ENCODE results near the gene COMMD7.
"Not testable (repeated sequence)": the region's sequence is repeated elsewhere in the genome, so short reads cannot be mapped to it uniquely, and the experiment has no call there.

COMMD7 gene

GRCh38 chr20:32718749-32719348 is 24.4 kb downstream of the COMMD7 start:
- no peak for DNase-seq

DNA sequence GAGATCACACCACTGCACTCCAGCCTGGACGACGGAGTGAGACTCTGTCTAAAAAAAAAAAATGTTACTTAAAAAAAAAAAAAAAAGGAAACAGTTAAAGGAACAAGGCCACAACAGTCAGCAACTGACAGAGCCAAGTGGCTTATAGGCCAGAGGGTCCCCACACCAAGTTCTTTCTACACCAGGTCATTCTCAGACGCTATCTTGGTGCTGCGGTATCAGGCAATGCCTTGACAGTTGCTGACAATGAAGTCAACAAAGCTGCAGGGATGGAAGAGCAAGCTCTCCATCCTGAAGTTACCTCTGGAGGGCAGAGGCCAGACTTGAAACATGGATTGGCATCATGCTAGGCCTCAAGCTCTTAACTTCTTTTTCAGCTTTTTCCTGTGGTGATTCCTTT is 31.9 kb downstream of the COMMD7 start:
- DNase-seq = no peak

DNA sequence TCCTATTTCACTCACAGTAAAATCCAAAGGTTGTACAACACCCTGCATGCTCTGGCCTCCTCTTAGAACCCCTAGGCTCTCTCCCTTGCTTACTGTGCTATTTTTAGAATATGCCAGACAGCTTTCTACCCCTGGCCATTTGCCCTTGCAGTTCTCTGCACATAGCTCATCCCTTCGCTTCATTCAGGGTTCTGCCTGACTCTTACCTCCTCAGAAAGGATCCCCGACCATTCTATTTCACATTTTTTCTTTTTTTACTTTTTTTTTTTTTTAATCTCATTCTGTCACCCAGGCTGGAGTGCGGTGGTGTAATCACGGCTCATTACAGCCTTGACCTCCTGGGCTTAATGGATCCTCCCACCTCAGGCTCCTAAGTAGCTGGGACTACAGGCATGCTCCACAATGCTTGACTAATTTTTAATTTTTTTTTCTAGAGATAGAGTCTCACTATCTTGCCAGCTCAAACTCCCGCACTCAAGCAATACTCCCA is 33.6 kb downstream of the COMMD7 start:
- no peak for DNase-seq

DNA sequence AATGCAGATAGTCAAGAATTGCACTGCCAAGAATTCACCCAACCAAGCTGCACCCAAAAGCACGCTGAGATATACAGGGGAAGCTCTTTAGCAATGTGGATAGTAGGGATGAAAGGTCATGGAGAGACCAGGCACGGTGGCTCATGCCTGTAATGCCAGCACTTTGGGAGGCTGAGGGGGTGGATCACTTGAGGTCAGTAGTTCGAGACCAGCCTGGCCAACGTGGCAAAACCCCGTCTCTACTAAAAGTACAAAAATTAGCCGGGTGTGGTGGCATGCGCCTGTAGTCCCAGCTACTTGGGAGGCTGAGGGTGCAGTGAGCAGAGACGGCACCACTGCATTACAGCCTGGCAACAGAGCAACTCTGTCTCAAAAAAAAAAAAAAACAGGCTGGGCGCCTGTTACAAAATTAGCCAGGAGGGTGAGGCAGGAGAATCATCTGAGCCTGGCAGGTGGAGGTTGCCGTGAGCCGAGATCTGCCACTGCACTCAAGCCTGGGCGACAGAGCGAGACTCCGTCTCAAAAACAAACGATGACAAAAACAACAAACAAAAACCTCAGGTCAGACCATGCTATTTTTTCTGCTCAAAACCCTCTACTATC is 34.1 kb downstream of the COMMD7 start:
- DNase-seq = not testable (repeated sequence)

- no peak for DNase-seq
These were observed 35.3 kb downstream of the COMMD7 start for GRCh38 chr20:32707691-32708581.

DNA sequence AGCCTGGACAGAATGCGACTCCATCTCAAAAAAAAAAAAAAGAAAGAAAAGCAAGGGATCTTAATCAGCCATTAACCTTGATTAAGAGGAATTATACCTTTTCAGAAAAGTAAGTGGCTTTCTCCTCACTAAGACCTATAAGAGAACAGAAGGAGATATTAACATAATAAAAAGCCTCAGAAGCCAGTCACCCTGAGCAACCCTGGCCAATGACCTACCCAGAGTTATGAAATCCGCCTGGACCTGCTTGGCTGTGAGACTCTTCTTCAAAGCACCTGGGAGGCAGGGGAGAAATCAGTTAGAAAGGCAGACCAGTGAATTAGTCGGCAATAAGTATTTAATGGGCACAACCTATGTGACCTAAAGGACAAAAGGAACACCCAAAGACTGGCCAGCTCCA is 36.8 kb downstream of the COMMD7 start:
- no peak for DNase-seq

DNA sequence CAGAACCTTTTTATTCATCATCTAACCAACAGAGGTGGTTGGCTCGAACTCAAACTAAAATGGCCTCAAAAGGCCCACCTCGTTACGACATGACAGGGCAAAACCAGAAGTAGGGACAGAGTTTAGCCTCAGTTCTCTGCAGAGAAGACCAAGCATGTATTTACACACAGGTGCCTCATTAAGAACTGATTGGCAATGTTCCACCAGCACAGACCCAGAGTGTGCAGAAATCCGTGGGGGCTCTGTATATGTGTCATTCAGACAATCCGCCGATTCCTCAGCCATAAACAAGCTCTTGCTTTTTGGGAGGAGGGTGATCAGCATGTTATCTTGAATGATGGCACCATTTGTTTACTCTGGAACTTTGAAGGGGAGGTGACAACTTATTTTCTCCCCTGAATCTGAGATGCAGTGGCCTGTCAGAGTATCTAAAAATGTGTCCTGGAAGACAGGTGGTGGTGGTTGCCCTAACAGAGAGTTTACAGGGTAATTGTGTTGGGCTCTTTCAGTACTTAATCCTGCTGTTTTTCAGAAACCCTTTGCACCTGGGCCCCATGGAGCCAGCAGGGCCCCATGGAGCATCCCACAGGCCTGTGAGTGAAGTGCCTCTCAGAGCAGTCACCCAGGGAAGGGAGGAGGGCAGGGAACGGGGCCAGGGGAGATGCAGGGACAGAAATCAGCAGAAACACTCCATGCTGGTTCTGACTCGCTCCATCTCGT is 40.4 kb downstream of the COMMD7 start:
- DNase-seq = no peak

DNA sequence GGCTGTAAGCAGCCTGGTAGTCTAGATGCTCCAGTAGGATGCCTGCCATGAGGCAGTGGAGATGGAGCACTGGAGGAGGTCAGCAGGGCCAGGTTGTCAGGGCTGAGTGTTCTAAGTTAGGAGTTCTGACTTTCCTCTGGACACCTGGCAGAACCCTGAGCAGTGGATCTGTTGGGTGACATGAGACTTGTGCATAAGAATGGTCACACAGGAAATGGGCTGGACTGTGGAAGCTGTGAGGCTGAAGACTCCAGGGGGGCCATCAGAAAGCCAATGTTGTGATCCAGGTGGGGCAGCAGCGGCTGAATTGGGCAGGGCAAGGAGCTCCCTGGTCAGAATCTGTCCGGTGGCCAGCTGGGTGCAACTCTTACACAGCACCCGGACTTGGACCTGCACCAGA is 45.7 kb downstream of the COMMD7 start:
- no peak for DNase-seq

- DNase-seq = no peak
These were observed 48.2 kb downstream of the COMMD7 start for GRCh38 chr20:32695089-32695488.

DNA sequence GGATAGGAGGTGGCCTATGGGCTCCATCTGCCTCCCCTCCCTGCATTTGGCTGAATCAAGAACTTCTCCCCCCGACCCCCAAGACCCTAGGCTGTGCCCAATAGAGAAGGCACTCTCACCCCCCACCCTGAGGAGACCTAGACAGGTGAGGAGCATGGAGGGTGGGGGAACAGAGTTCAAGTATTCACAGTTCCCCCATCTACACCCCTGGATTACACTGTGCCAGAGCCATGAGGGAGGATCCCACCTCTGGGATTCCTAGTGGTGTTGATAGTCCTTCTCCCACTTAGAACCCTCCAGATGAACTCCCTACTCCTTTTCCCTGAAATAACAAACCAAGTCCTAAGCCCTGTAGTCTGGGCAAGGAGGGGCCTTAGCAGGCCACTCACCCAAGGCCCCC is 54.3 kb downstream of the COMMD7 start:
- not testable (repeated sequence) for DNase-seq

GRCh38 chr20:32687180-32687532 is 56.1 kb downstream of the COMMD7 start:
- no peak for DNase-seq

- no peak for DNase-seq
These were observed 56.6 kb downstream of the COMMD7 start for GRCh38 chr20:32686530-32687179.

DNA sequence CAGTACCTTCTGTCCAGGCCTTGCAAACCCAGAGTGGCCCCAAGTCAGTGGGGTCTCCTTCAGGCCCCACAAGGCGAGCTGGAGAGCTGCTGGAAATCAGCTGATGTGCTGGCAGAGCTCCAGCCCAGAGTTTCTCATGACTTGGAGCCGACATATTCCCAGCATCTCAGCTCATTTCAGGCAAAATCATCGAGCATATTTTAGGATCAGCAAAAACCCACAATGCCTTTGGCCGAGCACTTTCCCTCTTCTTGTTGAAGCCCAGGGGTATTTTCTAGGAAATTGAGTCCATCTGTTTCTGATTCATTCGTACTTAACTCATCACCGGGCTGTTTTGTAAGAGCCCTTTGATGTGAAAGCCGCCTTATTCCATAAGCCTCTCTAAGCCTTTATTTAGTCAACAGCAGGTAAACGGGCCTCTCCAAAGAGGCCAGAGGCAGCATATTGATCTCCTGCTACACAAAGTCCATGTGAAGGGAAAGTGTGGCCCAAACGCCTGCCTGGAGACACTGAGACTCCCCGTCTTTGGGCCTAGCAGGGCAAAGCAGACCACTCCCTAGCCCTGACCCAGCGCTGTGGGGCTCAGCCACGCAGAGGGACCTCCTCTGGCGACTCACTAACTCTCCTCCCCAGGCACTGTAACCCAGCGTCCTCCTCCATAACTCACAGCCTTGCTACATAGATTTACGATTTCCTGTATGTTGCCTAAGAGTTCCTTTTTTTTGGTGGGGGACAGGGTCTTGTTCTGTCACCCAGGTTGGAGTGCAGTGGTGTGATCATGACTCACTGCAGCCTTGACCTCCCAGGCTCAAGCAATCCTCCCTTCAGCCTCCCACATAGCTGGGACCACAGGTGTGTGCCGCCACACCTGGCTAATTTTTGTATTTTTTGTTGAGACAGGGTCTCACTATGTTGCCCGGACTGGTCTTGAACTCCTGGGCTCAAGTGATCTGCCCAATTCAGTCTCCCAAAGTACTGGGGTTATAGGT is 57.4 kb downstream of the COMMD7 start:
- peak; percentile 89 for DNase-seq

DNA sequence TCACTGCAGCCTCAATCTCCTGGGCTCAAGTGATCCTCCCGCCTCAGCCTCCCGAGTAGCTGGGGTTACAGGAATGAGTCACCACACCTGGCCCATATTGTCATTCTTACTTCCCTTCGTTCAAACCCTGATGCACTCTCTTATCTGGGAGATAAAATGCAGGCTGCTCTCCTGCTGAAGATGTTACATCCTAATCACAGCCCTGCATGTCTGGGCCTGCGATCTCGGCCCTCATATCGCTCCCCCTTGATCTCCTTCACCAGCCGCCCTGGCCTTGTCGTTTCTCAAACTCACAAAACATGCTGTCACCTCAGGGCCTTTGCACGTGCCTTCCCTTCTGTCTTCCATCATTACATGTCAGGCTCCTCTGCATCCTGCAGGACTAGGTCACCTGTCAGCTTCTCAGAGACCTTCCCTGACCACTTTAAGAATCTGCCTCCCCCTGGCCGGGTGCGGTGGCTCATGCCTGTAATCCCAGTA is 60.7 kb downstream of the COMMD7 start:
- DNase-seq = no peak

DNA sequence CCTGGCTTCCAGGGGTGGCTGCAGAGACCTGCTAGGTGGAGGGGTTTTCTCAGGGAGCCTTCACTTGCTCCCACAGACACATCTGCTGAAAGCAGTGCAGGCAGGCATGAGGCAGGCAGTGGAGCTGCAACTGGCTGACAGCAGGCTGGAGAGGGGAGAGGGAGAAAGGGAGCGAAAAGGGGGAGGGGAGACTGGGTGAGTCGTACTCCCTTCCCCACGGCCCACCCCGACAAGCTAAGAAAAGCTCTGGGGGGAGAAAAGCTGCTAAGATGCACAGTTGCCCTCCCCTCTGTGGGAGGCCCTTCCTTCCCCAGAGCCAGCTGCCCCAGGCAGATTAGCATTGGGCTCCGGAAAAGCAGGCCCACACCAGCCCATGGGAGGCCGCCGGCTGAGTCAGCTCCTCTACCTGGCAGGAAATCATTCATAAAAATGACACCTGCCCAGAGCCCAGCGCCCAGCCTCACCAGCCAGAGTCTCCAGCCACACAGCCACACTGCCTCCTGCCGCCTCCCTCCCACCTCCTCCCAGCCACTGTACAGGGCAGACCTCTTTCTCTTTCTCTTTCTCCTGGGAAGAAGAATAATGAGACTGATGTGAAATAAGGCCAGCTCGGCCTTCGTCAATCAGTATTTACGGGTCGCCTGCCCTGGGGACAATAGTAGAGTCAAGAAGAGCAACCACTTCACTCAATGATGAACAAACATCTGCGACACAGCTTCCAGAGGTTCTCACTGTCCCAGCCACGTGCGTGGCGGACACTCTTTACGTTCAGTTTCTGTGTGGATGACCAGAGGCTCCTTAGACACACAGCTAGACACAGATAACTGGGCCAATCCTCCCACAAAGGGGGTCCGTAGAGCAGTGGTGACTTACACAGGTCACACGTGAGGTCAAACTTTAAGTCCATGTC is 61.8 kb downstream of the COMMD7 start:
- DNase-seq = peak; percentile 83

DNA sequence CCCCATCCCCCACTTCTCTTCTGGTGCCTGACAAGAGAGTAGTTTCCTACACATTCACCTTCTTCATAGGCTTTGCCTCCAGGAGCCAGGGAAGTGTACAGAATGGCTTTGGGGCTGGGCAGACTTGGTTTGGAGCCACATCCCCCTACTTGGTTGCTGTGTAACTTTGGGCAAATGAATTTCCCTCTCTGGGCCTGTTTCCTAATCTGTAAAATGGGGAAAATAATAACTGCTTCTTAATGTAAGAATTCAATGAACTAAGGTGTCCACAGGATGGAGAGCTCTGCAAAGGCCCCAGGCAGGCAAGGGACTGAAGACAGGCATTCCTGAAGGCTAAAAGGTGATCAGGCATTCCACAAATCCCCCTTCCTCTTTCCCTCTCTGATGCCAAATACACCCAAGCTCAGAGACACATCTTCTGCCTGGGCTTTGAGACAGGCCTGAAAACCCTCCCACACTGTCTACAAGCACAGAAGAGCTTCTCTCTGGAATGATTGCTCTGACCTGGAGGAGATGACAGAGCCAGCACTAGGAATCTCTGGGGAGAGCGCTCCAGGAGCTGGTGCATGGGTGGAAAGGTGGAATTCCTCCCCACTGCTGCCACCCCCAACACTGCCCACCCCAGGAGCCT is 62.6 kb downstream of the COMMD7 start:
- DNase-seq = no peak

DNA sequence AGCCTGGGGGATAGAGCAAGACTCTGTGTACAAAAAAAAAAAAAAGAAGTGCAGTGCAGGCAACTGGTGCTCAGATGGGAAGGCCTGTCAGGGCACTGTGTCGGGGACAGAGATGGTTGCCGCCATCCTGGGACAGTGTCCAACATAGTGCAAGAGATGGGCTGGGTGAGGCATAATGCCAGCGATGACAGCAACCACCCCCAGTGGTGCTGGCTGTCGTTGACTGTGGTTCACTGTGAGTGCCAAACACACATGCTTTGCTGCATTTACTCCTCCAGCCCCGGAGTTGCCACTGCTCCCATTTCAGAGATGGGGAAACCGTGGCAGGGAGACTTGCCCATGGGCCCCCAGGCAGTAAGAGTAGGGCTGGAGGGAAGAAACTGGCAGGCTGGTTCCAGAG is 64.3 kb downstream of the COMMD7 start:
- DNase-seq = no peak

- no peak for DNase-seq
These were observed 67.9 kb downstream of the COMMD7 start for GRCh38 chr20:32675223-32675975.

- peak; percentile 89 for DNase-seq
These were observed 68.9 kb downstream of the COMMD7 start for GRCh38 chr20:32674362-32674789.
